Measurements from ENCODE around the gene BBS9.

- TF ChIP-seq CTCF (IDR thresholded peaks at IDR 0.05) (no peak), POLR2A (IDR thresholded peaks at IDR 0.05) (no peak)
Observed at GRCh38 chr7:33186192-33186591, 56.8 kb downstream of the BBS9 start.

All from heart left ventricle (tissue), 13 donors.